B cell (primary cell): ENCODE measurements around the gene KCNMB2. TPM values are rescaled to one million over a fixed set of nuclear protein-coding genes. Genes with fewer than 3 reads are reported as not detected.

ENCODE experiments used
- ATAC-seq: fragments of 200-7000 bp; cut with Tn5 transposase; one replicate; pipeline ENCODE4 v1.10.0; 2021; ENCODE audit warnings: low read depth, mild to moderate bottlenecking, moderate number of reproducible peaks, moderate library complexity
- CTCF ChIA-PET: fragments of 350-600 bp; sonication (Branson Sonifier 250); formaldehyde crosslinking; loops from one replicate; lab custom pipeline; 2021; ENCODE audit warnings: antibody characterized with exemption, inconsistent platforms; lab: Charles Lee
- POLR2A ChIA-PET: fragments of 350-600 bp; sonication (Branson Sonifier 250); formaldehyde crosslinking; loops from one replicate; lab custom pipeline; 2021; ENCODE audit warnings: antibody characterized with exemption; lab: Charles Lee
- DNase-seq: peaks from one replicate; pipeline ENCODE4 v3.0.0; 2013
- H2AFZ ChIP-seq: 2 replicates; pipeline ENCODE4 v1.6.1; 2012; ENCODE audit warnings: mild to moderate bottlenecking, low read depth, low read length; ENCODE audit not compliant: insufficient read depth, poor library complexity, severe bottlenecking
- H3K27ac ChIP-seq, 2 donors: 1 replicate in 1 of 2; 2 replicates in 1 of 2; pipeline ENCODE4 v1.5.1; 2012 to 2013; ENCODE audit warnings: low read length in 2 of 2, mild to moderate bottlenecking in 2 of 2, moderate library complexity in 1 of 2
- H3K27me3 ChIP-seq, 4 experiments: fragments of 200-600 bp in 1 of 4; sonication (generic) in 1 of 4; replicated peaks in 1 of 4; 1 replicate in 2 of 4; 2 replicates in 2 of 4; pipeline versions ENCODE4 v1.6.1 to v1.7.0; 2013 to 2016; ENCODE audit warnings: low read length in 3 of 4, mild to moderate bottlenecking in 2 of 4, mixed read lengths in 1 of 4, moderate library complexity in 1 of 4; ENCODE audit not compliant: insufficient read depth in 4 of 4, control insufficient read depth in 3 of 4; ENCODE audit errors: control extremely low read depth in 1 of 4
- H3K36me3 ChIP-seq, 2 experiments: replicated peaks in 1 of 2; 1 replicate in 1 of 2; 2 replicates in 1 of 2; pipeline versions ENCODE4 v1.6.1 to v1.7.1; 2013; ENCODE audit warnings: low read length in 1 of 2; ENCODE audit not compliant: insufficient read depth in 2 of 2, control insufficient read depth in 1 of 2; ENCODE audit errors: control extremely low read depth in 1 of 2, extremely low read depth in 1 of 2
- H3K4me1 ChIP-seq, 2 donors: fragments of 200-600 bp in 1 of 2; sonication (generic) in 1 of 2; 1 replicate in 1 of 2; 2 replicates in 1 of 2; pipeline versions ENCODE4 v1.5.1 to v1.6.1; 2013 to 2017; ENCODE audit warnings: low read length in 2 of 2; ENCODE audit not compliant: control insufficient read depth in 2 of 2, insufficient read depth in 2 of 2
- H3K4me2 ChIP-seq: replicated peaks from 2 replicates; pipeline ENCODE3; 2012; ENCODE audit warnings: mild to moderate bottlenecking, low read depth, low read length; ENCODE audit not compliant: poor library complexity, severe bottlenecking
- H3K4me3 ChIP-seq, 5 experiments: fragments of 200-600 bp in 1 of 5; sonication (generic) in 1 of 5; 1 replicate in 3 of 5; 2 replicates in 2 of 5; pipeline versions ENCODE4 v1.5.1 to v1.7.0; 2011 to 2016; ENCODE audit warnings: low read length in 4 of 5, mild to moderate bottlenecking in 4 of 5, low read depth in 2 of 5, control low read depth in 1 of 5, moderate library complexity in 1 of 5; ENCODE audit not compliant: insufficient read depth in 1 of 5; ENCODE audit errors: control extremely low read depth in 1 of 5, extremely low read depth in 1 of 5
- H3K79me2 ChIP-seq: fragments of 200-600 bp; sonication (generic); one replicate; pipeline ENCODE4 v1.6.0; 2016; ENCODE audit warnings: low read length; ENCODE audit not compliant: control insufficient read depth, insufficient read depth
- H3K9ac ChIP-seq: fragments of 200-600 bp; sonication (generic); 2 replicates; pipeline ENCODE4 v1.6.1; 2017; ENCODE audit warnings: mild to moderate bottlenecking, low read length, moderate library complexity
- H3K9me3 ChIP-seq, 3 donors: one replicate each; pipeline versions ENCODE4 v1.6.1 to v1.7.1; 2013; ENCODE audit warnings: low read length in 2 of 3; ENCODE audit not compliant: control insufficient read depth in 2 of 3, insufficient read depth in 1 of 3; ENCODE audit errors: control extremely low read depth in 1 of 3
- H4K20me1 ChIP-seq: 2 replicates; pipeline ENCODE4 v1.6.0; 2012; ENCODE audit warnings: mild to moderate bottlenecking, low read length; ENCODE audit not compliant: insufficient read depth, control insufficient read depth, poor library complexity, severe bottlenecking
- H3K27ac Mint-ChIP-seq: one replicate; pipeline ENCODE4 v1.8.0; 2021; ENCODE audit warnings: mixed read lengths
- H3K27me3 Mint-ChIP-seq: one replicate; pipeline ENCODE4 v1.8.0; 2021; ENCODE audit warnings: mixed read lengths
- H3K4me1 Mint-ChIP-seq: one replicate; pipeline ENCODE4 v1.8.0; 2021; ENCODE audit warnings: mixed read lengths
- H3K4me3 Mint-ChIP-seq: one replicate; pipeline ENCODE4 v1.8.0; 2021; ENCODE audit warnings: mixed read lengths
- H3K9me3 Mint-ChIP-seq: one replicate; pipeline ENCODE4 v1.8.0; 2022; ENCODE audit warnings: mixed read lengths; ENCODE audit not compliant: insufficient read depth
- CTCF ChIP-seq: fragments of 200-600 bp; IDR thresholded peaks from one replicate; pipeline ENCODE4 v1.8.0; 2022; ENCODE audit warnings: antibody characterized with exemption, mild to moderate bottlenecking
- EZH2 ChIP-seq: IDR thresholded peaks from 2 replicates; pipeline ENCODE4 v1.6.1; 2012; ENCODE audit warnings: borderline replicate concordance, low read depth, mild to moderate bottlenecking, moderate library complexity, low read length; ENCODE audit not compliant: insufficient read depth, poor library complexity, severe bottlenecking
- WGBS: methylation state at CpG from one replicate; pipeline ENCODE4 v1.1.5; 2013; ENCODE audit warnings: missing lambda C conversion rate; ENCODE audit not compliant: insufficient coverage; 5-methylcytosine and 5-hydroxymethylcytosine counted together
- intact Hi-C: fragments of 100-400 bp; cut with micrococcal nuclease; formaldehyde crosslinking; loops from one replicate; pipeline ENCODE4 v1.10.0; 2022
- polyA plus RNA-seq: library from polyadenylated mRNA; depleted of rRNA; stranded (reverse); fragments of >200 nt; gene quantifications from 2 replicates; pipeline ENCODE4 v1.2.3, GENCODE V29; 2012
- total RNA-seq, 2 donors: library from RNA; stranded (reverse); fragments of 120-200 nt in 1 of 2; gene quantifications; 1 replicate in 1 of 2; 2 replicates in 1 of 2; pipeline versions ENCODE4 v1.2.3 to v1.2.4, GENCODE V29; 2013 to 2022

The KCNMB2 gene
- total and polyA plus RNA-seq, 2 donors (not counting 1 experiment from before 2014, with no cell fraction given) = not detected

- no peak overlapping the region for H3K4me3 ChIP-seq
- TF ChIP-seq EZH2 = no peak
- no peak for TF ChIP-seq CTCF
- Mint-ChIP-seq H3K27ac (no peak overlapping the region), H3K4me3 (no peak overlapping the region), H3K27me3 (no peaks in the 10 kb centered on the region), H3K9me3 (no peaks in the 10 kb centered on the region), H3K4me1 (no peaks in the 10 kb centered on the region)
- H3K36me3 ChIP-seq = no peaks in the 10 kb centered on the region
- no peak overlapping the region for H3K9ac ChIP-seq
- H3K27me3 ChIP-seq = no peaks in the 10 kb centered on the region
- no peaks in the 10 kb centered on the region for H3K9me3 ChIP-seq
- intact Hi-C loops = no loop called here
- no peak overlapping the region for H3K4me2 ChIP-seq
- no peak overlapping the region for H3K27ac ChIP-seq
- ChIA-PET POLR2A (no interaction called here), CTCF (no interaction called here)
- no peak overlapping the region for H2AFZ ChIP-seq
- ATAC-seq (no peak), DNase-seq (no peak)
- H3K4me1 ChIP-seq = no peaks in the 10 kb centered on the region
- H4K20me1 ChIP-seq = no peaks in the 10 kb centered on the region
- no peaks in the 10 kb centered on the region for H3K79me2 ChIP-seq
Observed at GRCh38 chr3:178804606-178805005, 268.4 kb downstream of the KCNMB2 start.

- H3K4me1 Mint-ChIP-seq = no peaks in the 10 kb centered on the region
- 88% methylated on average over 3 of the region's 7 CpGs for WGBS
- Histone ChIP-seq H3K9ac (no peak overlapping the region), H3K4me3 (no peak overlapping the region), H4K20me1 (no peaks in the 10 kb centered on the region), H3K9me3 (no peaks in the 10 kb centered on the region), H3K4me2 (no peak overlapping the region), H3K27me3 (no peaks in the 10 kb centered on the region), H3K36me3 (no peaks in the 10 kb centered on the region), H3K79me2 (no peaks in the 10 kb centered on the region), H2AFZ (no peak overlapping the region), H3K4me1 (no peaks in the 10 kb centered on the region), H3K27ac (no peak overlapping the region)
- intact Hi-C loops = no loop called here
- H3K27me3 Mint-ChIP-seq = no peaks in the 10 kb centered on the region
- no peak overlapping the region for H3K4me3 Mint-ChIP-seq
- ChIA-PET CTCF (no interaction called here), POLR2A (no interaction called here)
- H3K27ac Mint-ChIP-seq = no peak overlapping the region
- TF ChIP-seq CTCF = no peak
- no peak for TF ChIP-seq EZH2
- ATAC-seq (no peak), DNase-seq (no peak)
- H3K9me3 Mint-ChIP-seq = no peaks in the 10 kb centered on the region
Observed at GRCh38 chr3:178805741-178806140, 269.5 kb downstream of the KCNMB2 start.
